Pericardium fibroblast (primary cell): ENCODE data around the gene GPR176. TPM values are rescaled to one million over a fixed set of nuclear protein-coding genes. Genes with fewer than 3 reads are reported as not detected.

ENCODE experiments used
- total RNA-seq: library from RNA; depleted of rRNA; stranded (reverse); fragments of >200 nt; gene quantifications from 2 replicates; pipeline ENCODE4 v1.2.3, GENCODE V29; 2015

The GPR176 gene, protein sequence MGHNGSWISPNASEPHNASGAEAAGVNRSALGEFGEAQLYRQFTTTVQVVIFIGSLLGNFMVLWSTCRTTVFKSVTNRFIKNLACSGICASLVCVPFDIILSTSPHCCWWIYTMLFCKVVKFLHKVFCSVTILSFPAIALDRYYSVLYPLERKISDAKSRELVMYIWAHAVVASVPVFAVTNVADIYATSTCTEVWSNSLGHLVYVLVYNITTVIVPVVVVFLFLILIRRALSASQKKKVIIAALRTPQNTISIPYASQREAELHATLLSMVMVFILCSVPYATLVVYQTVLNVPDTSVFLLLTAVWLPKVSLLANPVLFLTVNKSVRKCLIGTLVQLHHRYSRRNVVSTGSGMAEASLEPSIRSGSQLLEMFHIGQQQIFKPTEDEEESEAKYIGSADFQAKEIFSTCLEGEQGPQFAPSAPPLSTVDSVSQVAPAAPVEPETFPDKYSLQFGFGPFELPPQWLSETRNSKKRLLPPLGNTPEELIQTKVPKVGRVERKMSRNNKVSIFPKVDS
- total RNA-seq = 54.9 and 87.5 TPM in 2 replicates

DNA sequence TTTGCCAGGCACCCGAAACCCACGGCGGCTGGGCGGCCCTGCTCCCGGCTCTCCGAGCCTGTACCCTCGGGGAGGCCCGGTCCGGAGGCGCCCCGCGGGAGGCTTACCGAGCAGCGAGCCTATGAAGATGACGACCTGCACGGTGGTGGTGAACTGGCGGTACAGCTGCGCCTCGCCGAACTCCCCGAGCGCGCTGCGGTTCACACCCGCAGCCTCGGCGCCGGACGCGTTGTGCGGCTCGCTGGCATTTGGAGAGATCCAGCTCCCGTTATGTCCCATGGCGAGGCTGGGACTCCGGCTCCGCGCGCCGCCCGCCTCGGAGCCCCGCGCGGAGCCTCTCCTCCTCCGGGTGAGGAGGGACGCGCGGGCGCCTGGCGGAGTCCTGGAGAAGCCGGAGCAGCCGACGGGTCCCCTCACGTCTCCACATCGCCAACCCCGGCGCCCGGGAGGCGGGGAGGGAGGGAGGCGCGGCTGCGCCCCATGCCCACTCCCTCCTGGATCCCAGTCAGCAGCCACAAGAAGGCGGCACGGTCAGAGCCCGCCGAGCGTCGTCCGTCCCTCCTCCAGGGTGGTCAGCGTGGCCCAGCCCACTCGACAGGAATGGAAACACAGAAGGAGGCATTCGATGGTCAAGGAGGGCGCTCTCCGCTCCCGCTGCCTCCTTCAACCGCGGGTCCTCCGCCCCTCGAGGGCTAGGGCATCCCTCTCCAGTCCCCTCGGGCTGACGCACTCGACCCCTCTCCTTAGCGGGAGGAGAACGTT lies at the start of gene GPR176:
GPR176 (minus strand) TSS at position 519 of the 762 bp plus-strand sequence; CDS start at position 279, 240 bp downstream.

DNA sequence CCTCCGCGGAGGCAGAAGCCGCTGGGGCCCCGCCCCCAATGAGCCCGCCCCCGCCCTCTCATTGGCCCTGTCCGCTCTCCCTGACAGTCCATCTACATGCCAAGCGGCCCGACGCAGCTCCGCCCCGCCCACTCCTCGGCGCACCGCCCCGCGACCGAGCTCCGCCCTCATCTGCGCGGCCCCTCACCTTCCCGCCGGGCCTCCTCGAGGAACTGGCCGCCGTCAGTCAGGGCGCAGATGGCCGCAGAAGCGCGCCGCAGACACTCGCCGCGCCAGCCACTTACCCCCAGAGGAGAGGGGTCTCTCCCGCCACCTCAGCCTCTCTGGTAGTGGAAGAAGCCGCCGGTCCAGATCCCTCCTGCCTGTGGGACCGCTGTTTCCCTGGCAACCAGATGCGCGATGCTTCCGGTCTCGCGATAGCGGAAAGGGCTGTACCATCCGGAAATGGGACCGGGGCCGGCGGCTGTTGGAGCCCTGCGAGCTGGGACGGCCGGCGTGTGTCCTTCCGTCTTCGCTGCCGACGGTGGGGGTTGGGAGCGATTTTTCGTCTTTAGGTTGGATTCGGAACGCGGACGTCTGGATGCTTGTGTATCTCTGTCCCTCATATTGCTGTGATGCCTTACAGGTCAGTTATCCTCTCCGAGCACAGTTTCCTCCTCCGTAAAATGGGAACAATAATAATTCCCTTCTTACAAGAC lies 137.5 kb downstream of the GPR176 start, which contains the start of gene FSIP1:
FSIP1 (minus strand) TSS at position 401 of the 698 bp plus-strand sequence. CDS start 6,317 bp downstream, outside the sequence.

Other genes starting within 250 kb of the GPR176 start
- 1.7 TPM in 1 of 2 replicates, not detected in the other for gene FSIP1, start 137.4 kb downstream of the GPR176 start, total RNA-seq
- gene EIF2AK4, start 13.8 kb upstream of the GPR176 start, total RNA-seq = 39.9 and 45.5 TPM in 2 replicates
- gene SRP14, start 118.9 kb upstream of the GPR176 start, total RNA-seq = 240 and 262 TPM in 2 replicates
- 2.1 and 10.6 TPM in 2 replicates for gene BMF, start 188.6 kb upstream of the GPR176 start, total RNA-seq
- gene BUB1B, start 240.8 kb upstream of the GPR176 start, total RNA-seq = 0.43 and 1.4 TPM in 2 replicates